Chondrocyte (in vitro differentiated cells): Measurements from ENCODE around the gene DISC1. TPM values are rescaled to one million over a fixed set of nuclear protein-coding genes. Genes with fewer than 3 reads are reported as not detected.

Experiments used
- DNase-seq: peaks from one replicate; pipeline ENCODE4 v3.0.0; 2021; ENCODE audit warnings: mixed read lengths, low spot score
- H3K27ac Mint-ChIP-seq: one replicate; pipeline ENCODE4 v1.8.0; 2021; ENCODE audit warnings: mild to moderate bottlenecking, moderate library complexity, mixed read lengths; ENCODE audit not compliant: unreplicated experiment
- H3K27me3 Mint-ChIP-seq: 2 replicates; pipeline ENCODE4 v1.8.0; 2021; ENCODE audit warnings: low read depth, mixed read lengths
- H3K36me3 Mint-ChIP-seq: 2 replicates; pipeline ENCODE4 v1.8.0; 2021; ENCODE audit warnings: low read depth, mixed read lengths
- H3K4me1 Mint-ChIP-seq: 2 replicates; pipeline ENCODE4 v1.8.0; 2021; ENCODE audit warnings: low read depth, mild to moderate bottlenecking, mixed read lengths
- H3K4me3 Mint-ChIP-seq: one replicate; pipeline ENCODE4 v1.8.0; 2021; ENCODE audit warnings: mild to moderate bottlenecking, moderate library complexity, mixed read lengths; ENCODE audit not compliant: unreplicated experiment
- H3K9me3 Mint-ChIP-seq: 2 replicates; pipeline ENCODE4 v1.8.0; 2021; ENCODE audit warnings: low read depth, mixed read lengths
- total RNA-seq: library from RNA; stranded (reverse); gene quantifications from 3 replicates; pipeline ENCODE4 v1.2.1, GENCODE V29; 2021
- TF ChIP-seq, protein P1 (sequence below): fragments of 200-600 bp; sonication (generic); IDR thresholded peaks from 2 replicates; pipeline ENCODE4 v1.5.0; 2021; ENCODE audit warnings: antibody characterized with exemption, mild to moderate bottlenecking, moderate library complexity

Gene DISC1
- total RNA-seq, 1 donor from 2014 or later: 5.0 TPM

DNA sequence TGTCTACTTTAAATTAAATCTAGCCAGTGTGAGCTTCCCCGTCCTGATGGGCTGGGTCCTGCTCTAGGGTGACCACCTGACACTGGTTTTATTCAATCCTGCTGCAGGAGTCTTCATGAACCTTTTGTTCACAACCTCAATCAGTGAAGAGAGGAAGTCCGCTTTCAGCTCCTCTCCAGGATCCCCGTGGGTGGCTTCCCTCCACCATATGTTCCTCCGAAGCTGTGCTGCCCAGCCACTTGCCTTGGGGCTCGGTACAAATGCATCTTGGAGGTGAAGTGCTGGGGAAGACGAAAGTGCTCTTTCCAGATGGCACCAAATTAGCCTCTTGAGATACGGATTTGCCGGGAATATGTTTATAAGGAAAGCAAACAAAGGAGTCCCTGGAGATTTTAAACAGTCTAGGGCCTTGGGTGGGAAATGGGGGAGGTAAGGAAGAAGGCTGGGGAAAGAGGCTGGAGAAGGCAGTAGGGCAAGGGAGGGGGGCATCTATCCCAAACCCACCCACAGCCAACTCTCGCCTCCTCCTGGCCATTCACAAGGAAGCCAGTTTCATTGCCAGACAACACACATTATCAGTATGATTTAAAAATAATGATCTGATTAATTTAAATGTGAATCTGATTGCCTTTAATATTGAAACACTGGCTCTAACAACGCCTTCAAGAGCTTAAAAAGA is 430.8 kb downstream of the DISC1 start:
- peaks cover 7% of the 10 kb centered on the region for H3K9me3 Mint-ChIP-seq
- no peaks in the 10 kb centered on the region for H3K4me1 Mint-ChIP-seq
- no peak for DNase-seq
- H3K27ac Mint-ChIP-seq: no peak overlapping the region
- no peak overlapping the region for H3K4me3 Mint-ChIP-seq
- no peaks in the 10 kb centered on the region for H3K36me3 Mint-ChIP-seq
- H3K27me3 Mint-ChIP-seq: no peaks in the 10 kb centered on the region
- TF ChIP-seq, protein P1, sequence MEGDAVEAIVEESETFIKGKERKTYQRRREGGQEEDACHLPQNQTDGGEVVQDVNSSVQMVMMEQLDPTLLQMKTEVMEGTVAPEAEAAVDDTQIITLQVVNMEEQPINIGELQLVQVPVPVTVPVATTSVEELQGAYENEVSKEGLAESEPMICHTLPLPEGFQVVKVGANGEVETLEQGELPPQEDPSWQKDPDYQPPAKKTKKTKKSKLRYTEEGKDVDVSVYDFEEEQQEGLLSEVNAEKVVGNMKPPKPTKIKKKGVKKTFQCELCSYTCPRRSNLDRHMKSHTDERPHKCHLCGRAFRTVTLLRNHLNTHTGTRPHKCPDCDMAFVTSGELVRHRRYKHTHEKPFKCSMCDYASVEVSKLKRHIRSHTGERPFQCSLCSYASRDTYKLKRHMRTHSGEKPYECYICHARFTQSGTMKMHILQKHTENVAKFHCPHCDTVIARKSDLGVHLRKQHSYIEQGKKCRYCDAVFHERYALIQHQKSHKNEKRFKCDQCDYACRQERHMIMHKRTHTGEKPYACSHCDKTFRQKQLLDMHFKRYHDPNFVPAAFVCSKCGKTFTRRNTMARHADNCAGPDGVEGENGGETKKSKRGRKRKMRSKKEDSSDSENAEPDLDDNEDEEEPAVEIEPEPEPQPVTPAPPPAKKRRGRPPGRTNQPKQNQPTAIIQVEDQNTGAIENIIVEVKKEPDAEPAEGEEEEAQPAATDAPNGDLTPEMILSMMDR: no peak

- DNase-seq: no peak
- Mint-ChIP-seq H3K4me3 (no peak overlapping the region), H3K27ac (no peak overlapping the region), H3K36me3 (no peaks in the 10 kb centered on the region), H3K4me1 (no peaks in the 10 kb centered on the region), H3K9me3 (peaks cover 7% of the 10 kb centered on the region), H3K27me3 (no peaks in the 10 kb centered on the region)
- TF ChIP-seq, protein P1: no peak
Measured at GRCh38 chr1:232057896-232058274, 431.3 kb downstream of the DISC1 start.

GRCh38 chr1:232059726-232060374 is 433.3 kb downstream of the DISC1 start:
- Mint-ChIP-seq H3K36me3 (no peaks in the 10 kb centered on the region), H3K4me1 (no peaks in the 10 kb centered on the region), H3K4me3 (no peak overlapping the region), H3K9me3 (peaks cover 2% of the 10 kb centered on the region), H3K27me3 (no peaks in the 10 kb centered on the region), H3K27ac (no peak overlapping the region)
- TF ChIP-seq, protein P1: no peak
- DNase-seq: no peak

DNA sequence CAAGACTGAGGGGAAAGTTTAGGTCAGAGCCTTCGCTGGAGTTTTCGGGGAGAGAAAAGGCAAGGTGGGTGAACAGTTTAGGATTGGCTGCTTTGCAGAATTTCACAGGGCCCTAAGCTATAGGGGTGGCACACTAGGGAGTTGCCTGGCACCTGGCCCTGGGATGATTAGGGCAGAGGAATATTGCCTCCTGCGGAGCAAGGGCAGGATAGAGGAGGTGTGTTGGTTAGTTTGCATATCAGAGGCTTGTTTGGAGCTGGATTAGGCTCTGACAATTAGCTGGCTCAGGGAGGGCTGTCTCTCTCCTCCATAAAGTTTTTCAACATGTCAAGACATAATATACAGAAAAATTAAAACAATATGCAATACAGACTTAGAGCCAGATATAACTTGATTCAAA is 436.4 kb downstream of the DISC1 start:
- Mint-ChIP-seq H3K9me3 (peaks cover 2% of the 10 kb centered on the region), H3K4me1 (no peaks in the 10 kb centered on the region), H3K4me3 (no peak overlapping the region), H3K27ac (no peak overlapping the region), H3K36me3 (no peaks in the 10 kb centered on the region), H3K27me3 (no peaks in the 10 kb centered on the region)
- no peak for DNase-seq
- TF ChIP-seq, protein P1: no peak

DNA sequence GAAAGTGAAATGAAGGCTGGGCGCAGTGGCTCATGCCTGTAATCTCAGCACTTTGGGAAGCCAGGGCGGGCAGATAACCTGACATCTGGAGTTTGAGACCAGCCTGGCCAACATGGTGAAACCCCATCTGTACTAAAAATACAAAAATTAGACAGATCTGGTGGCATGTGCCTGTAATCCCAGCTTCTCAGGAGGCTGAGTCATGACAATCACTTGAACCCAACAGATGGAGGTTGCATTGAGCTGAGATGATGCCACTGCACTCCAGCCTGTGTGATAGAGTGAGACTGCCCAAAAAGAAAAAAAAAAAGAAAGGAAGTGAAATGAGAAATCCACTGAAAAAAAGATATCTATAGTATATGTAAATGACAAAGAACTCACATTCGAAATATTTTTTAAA is 439.9 kb downstream of the DISC1 start:
- H3K9me3 Mint-ChIP-seq: peaks cover 14% of the 10 kb centered on the region
- H3K4me1 Mint-ChIP-seq: no peaks in the 10 kb centered on the region
- H3K27ac Mint-ChIP-seq: no peak overlapping the region
- no peaks in the 10 kb centered on the region for H3K36me3 Mint-ChIP-seq
- no peak overlapping the region for H3K4me3 Mint-ChIP-seq
- TF ChIP-seq, protein P1: no peak
- no peak for DNase-seq
- H3K27me3 Mint-ChIP-seq: no peaks in the 10 kb centered on the region
